IMR-90 (cell line): Measurements from ENCODE around the gene TMEM81. TPM values are rescaled to one million over a fixed set of nuclear protein-coding genes. Genes with fewer than 3 reads are reported as not detected.

Source experiments
- ATAC-seq: fragments of 200-7000 bp; cut with Tn5 transposase; 2 replicates; pipeline ENCODE4 v1.9.1; 2020; ENCODE audit warnings: low read depth, mild to moderate bottlenecking, moderate library complexity
- BruUV-seq: library from RNA; stranded (reverse); fragments of 400-500 nt; replicated peaks from 2 replicates; lab custom pipeline; 2021; lab: Mats Ljungman, UMichigan
- CTCF ChIA-PET: fragments of 300-600 bp; formaldehyde crosslinking; extraction: SDS; loops from one replicate; lab custom pipeline; 2021; ENCODE audit warnings: antibody characterized with exemption; lab: Yijun Ruan, JAX
- POLR2A ChIA-PET: fragments of 300-600 bp; sonication (Branson Sonifier 250); formaldehyde crosslinking; loops from one replicate; lab custom pipeline; 2022; ENCODE audit warnings: antibody characterized with exemption; ENCODE audit not compliant: unreplicated experiment; lab: Charles Lee
- DNase-seq: peaks from one replicate; pipeline ENCODE4 v3.0.0; 2013
- H2AFZ ChIP-seq: replicated peaks from 2 replicates; pipeline ENCODE3; 2013; ENCODE audit warnings: low read length, mild to moderate bottlenecking; ENCODE audit not compliant: poor library complexity
- H2AK5ac ChIP-seq: 2 replicates; pipeline ENCODE4 v1.6.1; 2013; ENCODE audit warnings: low read depth, low read length, inconsistent platforms
- H2AK9ac ChIP-seq: replicated peaks from 2 replicates; pipeline ENCODE3; 2013; ENCODE audit warnings: mild to moderate bottlenecking, low read depth, low read length, moderate library complexity; ENCODE audit not compliant: poor library complexity
- H2BK120ac ChIP-seq: 2 replicates; pipeline ENCODE4 v1.6.1; 2013; ENCODE audit warnings: low read depth, low read length, inconsistent platforms
- H2BK15ac ChIP-seq: 3 replicates; pipeline ENCODE4 v1.6.1; 2013; ENCODE audit warnings: low read depth, low read length, inconsistent platforms
- H2BK20ac ChIP-seq: 2 replicates; pipeline ENCODE4 v1.6.1; 2013; ENCODE audit warnings: low read depth, mild to moderate bottlenecking, inconsistent platforms, low read length, moderate library complexity
- H2BK5ac ChIP-seq: 2 replicates; pipeline ENCODE4 v1.6.1; 2013; ENCODE audit warnings: mild to moderate bottlenecking, low read depth, low read length, inconsistent platforms; ENCODE audit not compliant: poor library complexity, severe bottlenecking
- H3K14ac ChIP-seq: replicated peaks from 2 replicates; pipeline ENCODE4 v1.6.1; 2013; ENCODE audit warnings: low read depth, low read length, inconsistent platforms
- H3K18ac ChIP-seq: 2 replicates; pipeline ENCODE4 v1.6.1; 2013; ENCODE audit warnings: low read depth, low read length, control low read depth
- H3K23ac ChIP-seq: 2 replicates; pipeline ENCODE4 v1.6.1; 2013; ENCODE audit warnings: low read depth, low read length, inconsistent platforms
- H3K27ac ChIP-seq: 2 replicates; pipeline ENCODE4 v1.5.1; 2013; ENCODE audit warnings: mild to moderate bottlenecking, control low read depth, low read length; ENCODE audit not compliant: insufficient read depth
- H3K27me3 ChIP-seq: 2 replicates; pipeline ENCODE4 v1.6.1; 2013; ENCODE audit warnings: low read length; ENCODE audit not compliant: control insufficient read depth, insufficient read depth
- H3K36me3 ChIP-seq: 2 replicates; pipeline ENCODE4 v1.6.1; 2013; ENCODE audit warnings: low read length, mixed read lengths; ENCODE audit not compliant: control insufficient read depth, insufficient read depth
- H3K4ac ChIP-seq: 2 replicates; pipeline ENCODE4 v1.6.1; 2013; ENCODE audit warnings: low read depth, low read length, inconsistent platforms
- H3K4me1 ChIP-seq: 2 replicates; pipeline ENCODE4 v1.6.1; 2013; ENCODE audit warnings: low read length, mixed read lengths; ENCODE audit not compliant: control insufficient read depth, insufficient read depth
- H3K4me2 ChIP-seq: 2 replicates; pipeline ENCODE4 v1.6.1; 2013; ENCODE audit warnings: low read depth, mild to moderate bottlenecking, control low read depth, low read length, moderate library complexity
- H3K4me3 ChIP-seq: 2 replicates; pipeline ENCODE4 v1.5.1; 2013; ENCODE audit warnings: low read depth, mild to moderate bottlenecking, control low read depth, low read length, moderate library complexity; ENCODE audit not compliant: insufficient read depth
- H3K56ac ChIP-seq: 2 replicates; pipeline ENCODE4 v1.6.1; 2013; ENCODE audit warnings: low read length, inconsistent platforms; ENCODE audit not compliant: insufficient read depth; ENCODE audit errors: extremely low read depth
- H3K79me1 ChIP-seq, 2 experiments: 2 replicates each; pipeline ENCODE4 v1.6.1; 2013; ENCODE audit warnings: low read length in 2 of 2, inconsistent platforms in 1 of 2, low read depth in 1 of 2
- H3K9ac ChIP-seq: 2 replicates; pipeline ENCODE4 v1.6.1; 2013; ENCODE audit warnings: low read depth, low read length, control low read depth
- H3K9me1 ChIP-seq: 2 replicates; pipeline ENCODE4 v1.6.1; 2013; ENCODE audit warnings: low read length, inconsistent platforms; ENCODE audit not compliant: insufficient read depth
- H3K9me3 ChIP-seq: 2 replicates; pipeline ENCODE4 v1.6.1; 2013; ENCODE audit warnings: low read length; ENCODE audit not compliant: control insufficient read depth, insufficient read depth
- H4K20me1 ChIP-seq: 2 replicates; pipeline ENCODE4 v1.6.1; 2013; ENCODE audit warnings: low read length, inconsistent platforms; ENCODE audit not compliant: insufficient read depth
- H4K5ac ChIP-seq: 2 replicates; pipeline ENCODE4 v1.6.1; 2013; ENCODE audit warnings: mild to moderate bottlenecking, low read depth, low read length, control low read depth
- H4K8ac ChIP-seq, 2 experiments: 2 replicates each; pipeline ENCODE4 v1.6.1; 2013; ENCODE audit warnings: low read depth in 2 of 2, low read length in 2 of 2, control low read depth in 1 of 2, inconsistent platforms in 1 of 2
- H4K91ac ChIP-seq: 2 replicates; pipeline ENCODE4 v1.6.1; 2013; ENCODE audit warnings: low read depth, low read length, inconsistent platforms; ENCODE audit not compliant: insufficient read depth
- BHLHE40 ChIP-seq: fragments of 150-350 bp; IDR thresholded peaks from 2 replicates; pipeline ENCODE4 v1.6.1; 2016; ENCODE audit warnings: mild to moderate bottlenecking, low read depth, low read length
- CEBPB ChIP-seq: IDR thresholded peaks from 2 replicates; pipeline ENCODE4 v1.6.1; 2012; ENCODE audit warnings: low read depth, low read length, improper control_type of control experiment
- CHD1 ChIP-seq: IDR thresholded peaks from 2 replicates; pipeline ENCODE4 v1.6.1; 2012; ENCODE audit warnings: low read depth, low read length, improper control_type of control experiment
- FOS ChIP-seq: fragments of 150-350 bp; IDR thresholded peaks from 2 replicates; pipeline ENCODE4 v1.6.1; 2016; ENCODE audit warnings: low read depth, low read length
- MAZ ChIP-seq: IDR thresholded peaks from 2 replicates; pipeline ENCODE4 v1.6.1; 2012; ENCODE audit warnings: low read depth, mild to moderate bottlenecking, low read length, improper control_type of control experiment, moderate library complexity, borderline replicate concordance
- MXI1 ChIP-seq: IDR thresholded peaks from 2 replicates; pipeline ENCODE4 v1.6.1; 2012; ENCODE audit warnings: low read depth, mild to moderate bottlenecking, low read length, moderate library complexity, borderline replicate concordance
- RAD21 ChIP-seq: IDR thresholded peaks from 2 replicates; pipeline ENCODE4 v1.6.1; 2012; ENCODE audit warnings: low read length, improper control_type of control experiment
- SMC3 ChIP-seq: fragments of 150-350 bp; IDR thresholded peaks from 2 replicates; pipeline ENCODE4 v1.6.1; 2016; ENCODE audit warnings: low read depth, mild to moderate bottlenecking, antibody characterized with exemption, low read length, moderate library complexity
- USF2 ChIP-seq: fragments of 150-350 bp; IDR thresholded peaks from 2 replicates; pipeline ENCODE4 v1.6.1; 2017; ENCODE audit warnings: mild to moderate bottlenecking, antibody characterized with exemption, low read length, low read depth
- WGBS, 2 experiments: methylation state at CpG; one replicate each; pipeline versions ENCODE4 v1.1.5 to v1.1.7; 2013; ENCODE audit warnings: missing lambda C conversion rate in 2 of 2; ENCODE audit not compliant: insufficient read length in 1 of 2; ENCODE audit errors: extremely low coverage in 2 of 2; 5-methylcytosine and 5-hydroxymethylcytosine counted together
- dilution Hi-C: fragments of 300-500 bp; cut with HindIII; formaldehyde crosslinking; loops from one replicate; pipeline ENCODE4 v1.14.3; 2018; ENCODE audit warnings: low sequenced_read_pairs; ENCODE audit not compliant: unreplicated experiment
- in situ Hi-C: fragments of 300-500 bp; cut with MboI; formaldehyde crosslinking; loops from 3 replicates; pipeline ENCODE4 v1.14.3; 2019; ENCODE audit warnings: low sequenced_read_pairs, inconsistent platforms, mixed read lengths
- intact Hi-C: fragments of 100-400 bp; cut with micrococcal nuclease; formaldehyde crosslinking; loops from 2 replicates; pipeline ENCODE4 v1.10.0; 2022
- polyA plus RNA-seq, 3 experiments: library from polyadenylated mRNA; depleted of rRNA; stranded (reverse); fragments of >200 nt; gene quantifications; 2 replicates each; pipeline ENCODE4 v1.2.3, GENCODE V29; 2012; ENCODE audit warnings: low replicate concordance in 1 of 3
- total RNA-seq: library from RNA; depleted of rRNA; stranded (reverse); fragments of >200 nt; gene quantifications from 2 replicates; pipeline ENCODE4 v1.2.3, GENCODE V29; 2012

TMEM81 gene
- total and polyA plus RNA-seq, 2 of the 4 experiments (the other 2 are of a cell fraction) = 1.5 to 1.8 TPM

- Histone ChIP-seq H2AFZ (no peak overlapping the region), H4K91ac (no peak overlapping the region), H3K27ac (no peak overlapping the region), H3K4me2 (no peak overlapping the region), H3K9me3 (no peaks in the 10 kb centered on the region), H3K4me3 (no peak overlapping the region), H2AK5ac (no peak overlapping the region), H3K4ac (no peak overlapping the region), H3K27me3 (peaks cover 32% of the 10 kb centered on the region), H3K36me3 (no peaks in the 10 kb centered on the region), H2AK9ac (no peak overlapping the region), H3K9me1 (no peaks in the 10 kb centered on the region), H2BK120ac (no peak overlapping the region), H2BK15ac (no peak overlapping the region), H2BK20ac (no peak overlapping the region), H3K56ac (no peak overlapping the region), H4K5ac (no peak overlapping the region), H3K18ac (no peak overlapping the region), H3K23ac (no peak overlapping the region), H2BK5ac (no peak overlapping the region), H3K9ac (no peak overlapping the region), H3K4me1 (no peaks in the 10 kb centered on the region), H4K8ac (no peak overlapping the region), H4K20me1 (no peaks in the 10 kb centered on the region), H3K79me1 (no peaks in the 10 kb centered on the region), H3K14ac (no peak overlapping the region)
- BruUV-seq = no TSS peak
- WGBS, 2 experiments = 73% methylated on average over 2 of the region's 19 CpGs; no CpG with 5 or more reads in 1 of the 2 experiments
- ChIA-PET CTCF (no interaction called here), POLR2A (no interaction called here)
- intact Hi-C loops (no loop called here), dilution Hi-C loops (no loop called here), in situ Hi-C loops (no loop called here)
- TF ChIP-seq FOS (no peak), SMC3 (no peak), CEBPB (no peak), CHD1 (no peak), RAD21 (no peak), USF2 (no peak), MAZ (no peak), BHLHE40 (no peak), MXI1 (no peak)
- DNase-seq = no peak
- ATAC-seq = no peak
These were observed 26.3 kb downstream of the TMEM81 start for GRCh38 chr1:205057808-205058575.
